GM19397 (cell line): ENCODE results near the gene ZNF563.
"Not testable (repeated sequence)": the region's sequence is repeated elsewhere in the genome, so short reads cannot be mapped to it uniquely, and the experiment has no call there.

Experiments used
- ATAC-seq: cut with Tn5 transposase; IDR thresholded peaks from one replicate; pipeline ENCODE4 v1.9.1; 2021; ENCODE audit warnings: mild to moderate bottlenecking, moderate library complexity; ENCODE audit not compliant: unreplicated experiment

Gene ZNF563

DNA sequence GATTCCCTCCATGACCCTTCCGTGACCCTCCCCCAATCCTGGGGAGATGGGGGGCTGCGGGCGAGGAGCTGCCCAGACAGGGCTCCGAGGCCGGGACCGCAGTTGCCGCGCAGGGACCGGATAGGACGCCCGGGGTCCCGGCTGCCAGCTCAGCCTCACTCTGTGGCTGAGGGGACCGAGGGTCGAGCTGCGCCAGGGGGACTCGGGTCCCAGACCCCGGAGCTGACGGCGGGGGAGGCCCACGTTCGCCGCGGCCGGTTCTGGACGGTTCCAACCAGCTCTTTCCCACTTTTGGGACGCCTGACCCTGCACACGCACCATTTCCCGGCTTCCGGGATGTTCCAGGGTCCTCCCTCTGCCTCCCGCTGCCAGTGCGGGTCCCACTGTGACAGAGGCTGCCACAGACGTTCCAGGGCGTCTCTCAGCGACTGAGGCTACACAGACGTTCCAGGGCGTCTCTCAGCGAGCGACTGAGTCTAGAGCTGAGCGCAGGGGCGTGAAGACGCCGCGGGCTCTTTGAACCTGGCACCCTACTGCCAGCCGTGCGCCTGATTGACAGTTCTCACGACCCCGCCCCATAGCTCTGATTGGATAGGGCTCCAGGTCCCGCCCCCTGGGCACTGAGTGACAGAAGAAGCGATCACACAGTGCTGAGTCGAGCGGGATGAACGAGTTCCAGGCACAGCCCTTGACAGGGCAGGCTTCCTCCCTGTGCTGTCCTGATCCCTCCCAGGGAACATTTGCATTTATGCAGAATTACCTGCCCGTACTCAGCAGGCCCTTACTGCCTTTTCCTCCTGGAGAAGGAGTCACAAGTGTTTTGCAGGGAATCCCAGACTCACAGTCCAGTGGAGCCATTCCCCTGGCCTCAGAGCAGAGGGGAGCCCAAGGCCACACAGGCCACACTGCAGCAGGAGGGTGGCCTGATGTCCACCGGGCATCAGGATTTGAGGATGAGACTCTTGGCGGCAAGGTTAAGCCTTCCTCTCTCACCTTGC lies at the start of gene ZNF563:
Gene ZNF563 (minus strand): TSS at position 472 of the 998 bp plus-strand sequence. CDS start 151 bp downstream, at position 321.
- peak; percentile 95 for ATAC-seq

DNA sequence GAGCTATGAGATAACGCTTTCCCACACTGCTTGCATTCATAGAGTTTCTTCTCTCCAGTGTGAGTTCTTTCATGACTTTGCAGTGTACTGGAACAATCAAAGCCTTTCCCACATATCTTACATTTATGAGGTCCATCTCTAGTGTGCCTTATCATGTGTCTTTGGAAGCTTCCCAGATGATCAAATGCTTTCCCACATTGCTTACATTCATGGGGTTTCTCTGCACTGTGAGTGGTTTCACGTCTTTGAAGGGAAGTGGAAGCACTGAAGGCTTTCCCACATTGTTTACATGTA lies 47.0 kb upstream of the ZNF563 start:
- ATAC-seq: no peak

DNA sequence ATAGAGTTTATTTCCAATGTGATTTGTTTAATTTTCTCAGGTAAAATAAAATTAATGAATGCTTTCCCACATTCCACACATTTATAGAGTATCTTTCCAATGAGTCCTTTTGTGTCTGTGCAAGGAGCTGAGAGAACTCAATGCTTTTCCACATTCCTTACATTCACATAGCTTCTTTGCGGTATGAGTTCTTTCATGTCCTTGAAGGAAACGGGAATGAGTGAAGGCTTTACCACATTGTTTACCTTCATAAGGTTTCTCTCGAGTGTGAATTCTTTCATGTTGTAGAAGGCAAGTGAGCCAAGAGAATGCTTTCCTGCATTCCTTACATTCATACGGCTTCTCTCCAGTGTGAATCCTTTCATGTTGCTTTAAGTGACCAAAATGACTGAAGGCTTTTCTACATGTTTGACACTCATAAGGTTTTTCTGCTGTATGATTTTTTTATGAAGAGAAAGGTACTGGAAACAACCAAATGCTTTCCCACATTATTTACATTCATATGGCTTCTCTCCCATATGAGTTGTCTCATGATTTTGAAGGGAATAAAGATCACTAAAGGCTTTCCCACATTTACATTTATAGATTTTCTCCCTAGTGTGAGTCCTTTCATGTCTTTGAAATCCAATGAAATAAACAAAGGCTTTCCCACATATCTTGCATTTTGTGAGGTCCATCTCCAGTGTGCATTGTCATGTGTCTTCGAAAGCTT lies 46.5 kb upstream of the ZNF563 start:
- no peak for ATAC-seq

DNA sequence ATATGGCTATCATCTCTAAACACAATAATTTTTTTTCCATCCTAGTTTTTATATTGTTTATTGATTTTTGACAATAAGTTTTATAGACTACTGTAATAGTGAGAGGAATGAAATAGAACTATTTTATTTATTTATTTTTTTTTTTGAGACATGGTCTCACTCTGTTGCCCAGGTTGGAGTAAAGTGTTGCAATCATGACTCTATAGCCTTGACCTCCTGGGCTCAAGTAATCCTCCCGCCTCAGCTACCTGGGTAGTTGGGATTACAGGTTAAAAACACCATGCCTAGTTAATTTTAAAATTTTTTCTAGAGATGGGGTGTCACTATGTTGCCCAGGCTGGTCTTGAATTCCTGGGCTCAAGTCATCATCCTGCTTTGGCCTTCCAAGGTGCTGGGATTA lies 40.6 kb upstream of the ZNF563 start:
- no peak for ATAC-seq

DNA sequence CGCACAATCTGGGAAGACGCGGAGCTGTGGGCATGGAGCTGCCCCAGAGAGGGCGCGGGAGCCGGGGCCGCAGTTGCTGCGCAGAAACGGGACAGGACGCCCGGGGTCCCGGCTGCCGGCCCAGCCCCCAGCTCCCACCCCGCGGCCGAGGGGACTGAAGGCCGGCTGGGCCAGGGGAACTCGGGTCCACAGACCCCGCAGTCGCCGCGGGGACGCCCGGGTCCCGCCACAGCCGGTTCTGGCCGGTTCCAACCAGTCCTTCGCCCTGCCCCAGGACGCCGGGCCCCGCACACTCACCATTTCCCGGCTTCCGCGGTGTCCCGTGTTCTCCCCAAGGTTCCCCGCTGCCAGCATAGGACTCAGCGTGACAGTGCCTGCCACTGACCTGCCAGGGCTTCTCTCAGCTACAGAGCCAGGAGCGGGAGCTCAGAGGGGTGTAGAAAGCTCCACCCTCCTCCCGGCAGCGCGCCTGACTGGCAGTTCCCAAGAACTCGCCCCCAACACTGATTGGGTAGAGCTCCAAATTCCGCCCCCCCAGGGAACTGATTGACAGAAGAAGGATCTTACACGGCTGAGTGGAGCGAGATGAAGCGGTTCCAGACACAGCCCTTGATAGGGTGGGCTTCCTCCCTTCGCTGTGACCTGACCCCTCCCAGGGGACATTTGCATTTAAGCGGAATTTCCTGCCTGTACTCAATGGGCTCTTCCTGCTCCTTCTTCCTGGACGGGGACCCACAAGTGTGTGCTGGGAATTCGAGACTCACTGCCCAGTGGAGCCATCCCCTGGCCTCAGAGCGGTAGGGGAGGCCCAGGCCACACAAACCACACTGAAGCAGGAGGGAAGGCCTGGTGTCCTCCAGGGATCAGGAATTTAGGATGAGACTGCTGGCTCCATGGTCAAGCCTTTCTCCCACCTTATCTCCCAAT lies 32.1 kb upstream of the ZNF563 start, which contains the start of gene ZNF442:
Gene ZNF442 (minus strand): TSS at position 448 of the 927 bp plus-strand sequence. CDS start 2,052 bp downstream, outside the sequence.
- ATAC-seq: peak; percentile 93

DNA sequence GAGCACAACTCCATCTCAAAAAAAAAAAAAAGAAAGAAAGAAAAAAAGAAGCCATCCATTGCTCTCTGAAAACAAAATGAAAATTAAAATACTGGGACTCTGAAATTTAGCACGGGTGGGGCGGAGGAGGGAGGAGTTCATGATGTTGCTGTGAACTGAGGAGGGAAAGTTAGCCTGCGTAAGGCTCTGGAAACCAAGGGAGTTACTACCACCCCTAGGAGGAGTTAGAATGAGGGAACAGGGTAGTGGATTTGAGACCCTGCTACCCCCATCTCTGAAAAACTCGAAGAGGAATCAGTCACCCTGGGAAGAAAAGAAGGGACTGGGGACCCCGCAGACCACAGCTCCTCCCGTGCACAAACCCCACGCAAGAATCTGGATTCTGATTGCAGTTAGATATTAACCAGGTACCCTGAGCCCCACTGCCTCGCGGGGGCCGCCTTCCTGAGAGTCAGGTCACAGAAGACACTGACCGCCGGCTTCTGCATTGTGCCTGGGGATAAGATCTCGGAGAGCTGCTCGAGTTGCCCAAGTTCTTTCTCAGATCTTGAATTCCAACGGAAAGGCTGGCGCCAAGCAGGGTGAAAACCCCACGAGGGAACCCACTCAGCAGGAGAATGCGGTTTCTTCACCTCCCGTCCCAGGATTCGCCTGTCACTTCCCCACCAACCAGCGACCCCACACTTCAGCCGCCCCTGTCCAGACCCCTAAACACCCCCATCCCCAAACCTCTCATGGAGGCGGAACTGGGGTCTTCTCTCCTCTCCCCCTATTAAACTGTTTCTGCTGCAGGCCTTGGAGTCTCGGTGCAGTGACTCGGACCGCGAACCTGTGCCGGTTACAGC lies 31.2 kb upstream of the ZNF563 start:
- no peak for ATAC-seq

DNA sequence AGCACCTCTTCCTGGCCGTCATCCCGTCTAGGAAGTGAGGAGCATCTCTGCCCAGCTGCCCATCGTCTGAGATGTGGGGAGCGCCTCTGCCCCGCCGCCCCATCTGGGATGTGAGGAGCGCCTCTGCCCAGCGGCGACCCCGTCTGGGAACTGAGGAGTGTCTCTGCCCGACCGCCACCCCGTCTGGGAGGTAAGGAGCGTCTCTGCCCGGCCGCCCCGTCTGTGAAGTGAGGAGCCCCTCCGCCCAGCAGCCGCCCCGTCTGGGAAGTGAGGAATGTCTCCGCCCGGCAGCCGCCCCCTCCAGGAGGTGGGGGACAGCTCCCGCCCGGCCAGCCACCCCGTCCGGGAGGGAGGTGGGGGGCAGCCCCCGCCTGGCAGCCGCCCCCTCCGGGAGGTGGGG lies 28.8 kb upstream of the ZNF563 start:
- ATAC-seq: not testable (repeated sequence)

DNA sequence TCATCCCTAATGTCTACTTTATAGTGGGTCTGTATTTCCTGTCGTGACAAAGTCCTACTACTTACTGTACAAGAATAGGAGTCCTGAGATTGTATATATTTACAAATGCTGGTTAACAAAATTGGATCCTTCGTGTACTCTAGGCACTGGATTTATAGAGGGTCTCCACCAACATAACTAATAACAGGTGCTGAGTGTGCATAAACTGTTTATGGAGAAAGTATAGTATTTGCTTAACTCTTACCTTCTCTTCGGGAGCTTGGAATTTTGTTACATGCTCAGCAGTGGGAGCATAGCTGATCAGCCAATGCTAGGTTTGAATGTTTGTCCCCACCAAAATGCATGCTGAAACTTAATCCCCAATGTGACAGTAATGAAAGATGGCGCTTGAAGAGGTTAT lies 19.9 kb upstream of the ZNF563 start:
- no peak for ATAC-seq

DNA sequence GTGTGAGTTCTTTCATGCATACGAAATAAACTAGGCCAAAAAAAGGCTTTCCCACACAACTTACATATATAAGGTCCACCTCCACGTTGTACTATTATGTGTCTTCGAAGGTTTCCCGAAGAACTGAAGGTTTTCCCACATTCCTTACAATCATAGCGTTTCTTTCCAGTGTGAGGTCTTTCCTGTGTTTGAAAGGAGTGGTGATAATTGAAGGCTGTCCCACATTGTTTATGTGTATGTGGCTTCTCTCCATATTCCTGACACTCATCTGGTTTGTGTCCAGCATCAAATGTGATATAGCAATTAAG lies 17.4 kb upstream of the ZNF563 start:
- ATAC-seq: no peak

DNA sequence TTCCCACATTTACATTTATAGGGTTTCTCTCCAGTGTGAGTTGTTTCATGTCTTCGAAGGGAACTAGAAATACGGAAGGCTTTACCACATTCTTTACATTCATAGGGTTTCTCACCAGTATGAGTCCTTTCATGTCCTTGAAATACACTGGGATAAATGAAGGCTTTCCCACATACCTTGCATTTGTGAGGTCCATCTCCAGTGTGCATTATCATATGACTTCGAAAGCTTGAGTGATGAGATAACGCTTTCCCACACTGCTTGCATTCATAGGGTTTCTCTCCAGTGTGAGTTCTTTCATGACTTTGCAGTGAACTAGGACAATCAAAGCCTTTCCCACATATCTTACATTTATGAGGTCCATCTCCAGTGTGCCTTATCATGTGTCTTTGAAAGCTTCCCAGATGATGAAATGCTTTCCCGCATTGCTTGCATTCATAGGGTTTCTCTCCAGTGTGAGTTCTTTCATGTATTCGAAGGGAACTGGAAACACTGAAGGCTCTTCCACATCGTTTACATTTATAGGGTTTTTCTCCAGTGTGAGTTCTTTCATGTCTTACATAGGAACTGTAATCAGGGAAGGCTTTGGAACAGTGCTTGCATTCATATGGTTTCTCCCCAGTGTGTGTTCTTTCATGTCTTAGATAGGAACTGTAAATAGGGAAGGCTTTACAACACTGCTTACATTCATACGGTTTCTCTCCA lies 16.9 kb upstream of the ZNF563 start:
- ATAC-seq: no peak

DNA sequence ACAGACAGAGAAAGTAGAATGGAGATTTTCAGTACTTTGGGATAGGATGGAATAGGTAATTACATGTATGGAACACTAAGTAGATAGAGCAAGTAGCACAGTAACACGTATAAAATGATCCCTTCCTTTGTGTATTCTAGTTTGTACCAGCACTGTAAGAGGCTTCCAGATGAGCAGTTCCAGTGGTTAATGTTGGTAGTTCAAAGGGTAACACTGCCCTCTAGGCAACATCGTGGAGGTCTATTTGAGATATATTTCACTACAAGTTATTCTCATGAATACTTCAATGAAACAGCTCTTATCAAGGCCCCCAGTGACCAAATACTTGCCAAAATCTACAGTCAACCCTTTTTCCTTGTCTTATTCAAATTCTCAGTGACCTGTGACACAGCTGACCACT lies 13.5 kb upstream of the ZNF563 start:
- ATAC-seq: no peak

DNA sequence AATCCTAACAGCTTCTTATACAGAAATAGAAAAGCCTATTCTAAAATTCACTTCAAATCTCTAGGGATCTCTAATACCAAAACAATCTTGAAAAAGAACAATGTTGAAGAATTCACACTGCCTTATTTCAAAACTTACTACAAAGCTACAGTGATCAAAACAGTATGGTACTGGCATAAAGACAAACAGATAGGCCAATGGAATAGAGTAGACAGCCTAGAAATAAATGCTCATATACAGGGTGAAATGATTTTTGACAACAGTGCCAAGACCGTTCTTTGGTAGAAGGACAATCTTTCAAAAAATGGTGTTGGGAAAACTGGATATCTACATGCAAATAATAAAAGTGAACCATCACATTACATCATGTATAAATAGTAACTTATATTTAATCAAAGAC lies 11.8 kb upstream of the ZNF563 start:
- no peak for ATAC-seq

DNA sequence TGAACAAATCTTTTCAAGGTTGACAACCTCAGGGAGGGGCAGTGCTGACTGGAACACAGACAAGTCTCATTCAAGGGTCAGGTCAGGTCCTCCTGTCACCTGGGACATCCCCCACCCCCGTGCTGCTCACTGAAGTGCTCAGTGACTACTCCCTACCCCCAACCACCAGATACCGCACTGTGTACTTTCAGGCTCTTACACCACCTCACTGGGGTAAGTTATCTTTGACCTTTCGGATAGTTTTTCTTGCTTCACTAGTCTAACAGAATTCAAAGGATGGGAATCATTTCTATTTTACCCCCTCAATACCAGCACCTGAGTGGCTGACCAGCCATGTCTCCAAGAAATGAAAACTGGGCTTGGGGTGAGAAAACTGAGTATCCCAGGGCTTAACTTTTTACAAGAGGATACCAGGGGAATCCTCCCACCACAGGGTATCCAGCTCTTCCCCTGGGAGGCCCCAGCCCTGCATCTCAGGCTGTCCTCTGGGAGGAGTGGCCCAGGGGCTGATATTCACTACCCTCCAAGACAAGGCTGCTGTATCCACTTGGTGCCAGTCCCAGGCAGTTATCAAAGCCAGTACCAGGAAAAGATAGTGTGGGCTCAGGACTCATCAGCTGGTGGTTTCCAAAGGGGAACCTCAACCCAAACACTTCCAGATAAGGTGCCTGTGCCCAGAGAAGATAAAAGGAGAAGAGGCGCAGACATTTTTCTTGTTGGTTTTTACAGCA lies 2.1 kb downstream of the ZNF563 start:
- no peak for ATAC-seq

DNA sequence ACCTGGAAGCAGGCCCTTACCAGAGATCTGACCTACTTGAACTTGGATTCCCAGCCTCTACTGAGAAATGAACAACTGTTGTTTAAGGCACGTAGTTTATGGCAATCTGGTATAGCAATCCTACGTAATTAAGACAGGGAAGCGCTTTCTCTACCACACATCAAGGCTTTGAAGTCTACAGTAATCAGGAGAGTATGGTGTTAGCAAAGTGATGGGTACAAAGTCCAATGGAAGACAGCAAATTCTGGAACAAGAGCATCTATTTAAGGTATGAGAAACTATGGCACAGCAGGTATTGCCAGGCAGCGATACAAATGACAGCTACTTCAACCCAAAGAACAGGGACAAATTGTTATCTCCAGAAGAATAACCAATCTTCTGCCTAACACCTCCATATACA lies 3.1 kb downstream of the ZNF563 start:
- ATAC-seq: no peak

DNA sequence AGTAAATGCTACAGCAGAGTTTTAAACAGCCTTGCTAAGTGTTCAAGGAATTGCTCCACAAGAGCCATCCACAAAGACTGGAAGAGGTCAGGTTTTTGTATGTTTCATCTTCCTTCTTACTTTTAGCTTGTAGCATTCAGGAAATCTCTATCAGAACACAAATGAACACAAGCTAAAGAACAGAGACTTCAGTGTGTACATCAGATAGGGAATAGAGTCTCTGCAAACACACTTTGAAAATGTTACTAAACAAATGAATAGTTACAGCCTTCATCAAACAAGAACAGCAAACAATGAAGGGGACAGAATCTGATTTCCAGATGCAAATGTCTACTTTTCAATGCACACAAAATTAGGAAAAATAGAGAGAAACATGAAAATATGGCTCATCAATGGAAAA lies 7.7 kb downstream of the ZNF563 start:
- ATAC-seq: no peak

DNA sequence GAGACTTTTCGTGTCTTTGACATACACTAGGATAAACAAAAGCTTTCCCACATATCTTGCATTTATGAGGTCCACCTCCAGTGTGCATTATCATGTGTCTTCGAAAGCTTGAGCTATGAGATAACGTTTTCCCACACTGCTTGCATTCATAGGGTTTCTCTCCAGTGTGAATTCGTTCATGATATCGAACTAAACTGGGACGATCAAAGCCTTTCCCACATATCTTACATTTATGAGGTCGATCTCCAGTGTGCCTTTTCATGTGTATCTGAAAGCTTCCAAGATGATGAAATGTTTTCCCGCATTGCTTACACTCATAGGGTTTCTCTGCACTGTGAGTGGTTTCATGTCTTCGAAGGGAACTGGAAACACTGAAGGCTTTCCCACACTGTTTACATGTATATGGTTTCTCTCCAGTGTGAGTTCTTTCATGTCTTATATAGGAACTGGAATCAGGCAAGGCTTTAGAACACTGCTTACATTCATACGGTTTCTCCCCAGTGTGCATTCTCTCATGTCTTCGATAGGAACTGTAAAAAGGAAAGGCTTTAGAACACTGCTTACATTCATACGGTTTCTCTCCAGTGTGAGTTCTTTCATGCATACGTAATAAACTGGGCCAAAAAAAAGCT lies 14.5 kb downstream of the ZNF563 start:
- no peak for ATAC-seq

DNA sequence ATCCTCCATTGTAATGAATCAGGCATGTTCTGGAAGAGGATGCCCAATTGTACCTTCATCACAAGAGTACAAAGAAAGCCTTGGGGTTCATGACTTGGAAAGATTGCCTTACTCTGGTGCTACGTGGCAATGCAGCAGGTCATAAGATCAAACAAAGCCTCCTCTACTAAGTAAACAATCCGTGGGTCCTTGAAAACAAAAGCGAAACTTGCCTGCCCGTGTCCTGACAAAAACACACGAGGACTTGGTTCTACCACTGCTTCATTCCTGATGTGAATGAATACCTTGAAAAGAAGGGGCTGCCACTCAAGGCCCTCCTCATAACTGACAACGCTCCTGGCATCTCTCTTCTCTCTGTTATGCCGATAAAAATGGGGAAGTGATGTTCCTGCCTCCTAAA lies 18.9 kb downstream of the ZNF563 start:
- no peak for ATAC-seq

DNA sequence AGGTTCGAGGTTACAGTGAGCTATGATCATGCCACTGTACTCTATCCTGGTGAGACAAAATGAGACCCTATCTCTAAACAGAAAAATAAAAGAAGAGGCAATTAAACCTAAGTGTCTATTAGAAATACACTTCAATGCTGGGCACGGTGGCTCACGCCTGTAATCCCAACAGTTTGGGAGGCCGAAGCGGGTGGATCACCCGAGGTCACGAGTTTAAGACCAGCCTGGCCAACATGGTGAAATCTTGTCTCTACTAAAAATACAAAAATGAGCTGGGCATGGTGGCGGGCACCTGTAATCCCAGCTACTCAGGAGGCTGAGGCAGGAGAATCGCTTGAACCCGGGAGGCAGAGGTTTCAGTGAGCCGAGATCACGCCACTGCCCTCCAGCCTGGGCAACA lies 24.5 kb downstream of the ZNF563 start:
- ATAC-seq: not testable (repeated sequence)

DNA sequence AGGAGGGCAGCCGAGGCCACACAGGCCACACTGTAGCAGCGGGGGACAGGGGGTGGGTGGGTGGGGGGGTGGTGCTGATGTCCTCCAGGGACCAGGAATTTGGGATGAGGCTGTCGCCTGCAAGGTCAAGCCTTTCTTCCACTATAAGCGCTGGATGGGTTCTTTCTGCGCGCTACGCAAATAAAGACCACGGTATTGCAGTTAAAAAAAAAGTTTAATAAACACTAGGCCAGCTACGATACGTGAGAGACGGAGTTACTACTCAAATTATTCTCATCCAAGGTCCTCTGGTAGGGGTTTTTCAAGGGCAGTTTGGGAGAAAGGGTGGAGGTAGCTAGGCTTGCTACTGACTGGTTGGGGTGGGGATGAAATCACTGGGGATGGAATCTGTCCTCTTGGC lies 38.2 kb downstream of the ZNF563 start:
- ATAC-seq: peak; percentile 7
